GM18909 (cell line): Measurements from ENCODE around the gene STIMATE.

Experiments used
- ATAC-seq: cut with Tn5 transposase; IDR thresholded peaks from one replicate; pipeline ENCODE4 v1.9.1; 2021; ENCODE audit warnings: mild to moderate bottlenecking; ENCODE audit not compliant: unreplicated experiment, poor library complexity

The STIMATE gene

GRCh38 chr3:52897130-52898122 lies at the start of gene STIMATE:
TSS of gene STIMATE (minus strand) at chr3:52897548. CDS start at chr3:52897450, 98 bp downstream.
- ATAC-seq: peak; percentile 93

DNA sequence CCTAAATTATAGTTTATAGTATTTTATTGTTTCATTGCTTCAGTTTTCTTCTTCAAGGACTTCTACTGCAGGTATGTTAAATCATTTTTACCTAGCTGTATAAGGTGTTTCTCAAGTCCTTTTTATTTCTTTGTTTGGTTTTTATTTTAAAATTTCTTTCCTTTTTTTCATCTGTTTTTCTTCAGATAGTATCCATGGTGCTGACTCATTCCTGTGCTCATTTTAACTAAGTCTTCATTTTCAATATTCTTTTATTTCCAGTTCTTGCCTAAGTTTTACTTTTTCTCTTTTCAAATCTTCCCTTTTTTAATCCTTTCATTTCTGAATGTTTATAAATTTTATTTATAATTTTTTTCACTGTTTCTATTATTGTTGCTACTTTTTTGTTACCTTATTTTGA lies 42.3 kb upstream of the STIMATE start:
- no peak for ATAC-seq

GRCh38 chr3:52934630-52935530 lies 37.5 kb upstream of the STIMATE start:
- ATAC-seq: no peak

DNA sequence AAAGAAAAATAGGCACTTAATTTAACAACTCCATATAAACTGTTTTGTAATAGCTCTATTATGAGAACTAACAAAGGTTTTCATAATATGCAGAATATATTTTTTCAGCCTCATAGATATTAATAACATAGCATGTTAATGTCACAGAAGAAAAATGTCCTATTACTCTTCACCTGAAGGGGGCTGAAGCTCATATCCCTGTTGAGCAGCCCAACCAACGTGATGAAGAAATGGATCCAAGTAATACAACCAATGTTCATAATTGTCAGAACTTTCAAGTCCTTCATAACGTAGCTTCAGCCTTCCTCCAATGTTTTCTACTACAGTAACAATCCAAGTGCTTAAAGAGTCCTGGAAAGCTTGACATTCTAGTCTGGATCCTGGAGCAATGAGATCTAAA lies 34.5 kb upstream of the STIMATE start:
- ATAC-seq: no peak

DNA sequence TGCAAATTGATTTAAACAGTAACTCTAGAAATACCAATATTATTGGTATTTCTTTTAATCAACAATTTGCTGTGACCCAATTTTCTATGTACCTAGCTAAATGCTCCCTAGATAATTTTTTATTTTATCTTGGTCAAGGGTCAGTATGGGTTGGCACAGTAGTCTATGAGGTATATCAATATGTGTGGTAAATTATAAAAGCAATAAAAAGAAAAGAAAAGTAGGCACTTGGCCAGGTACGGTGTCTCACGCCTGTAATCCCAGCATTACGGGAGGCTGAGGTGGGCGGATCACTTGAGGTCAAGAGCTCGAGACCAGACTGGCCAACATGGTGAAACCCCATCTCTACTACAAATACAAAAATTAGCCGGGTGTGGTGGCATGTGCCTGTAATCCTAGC lies 34.0 kb upstream of the STIMATE start:
- no peak for ATAC-seq

GRCh38 chr3:52930748-52931147 lies 33.4 kb upstream of the STIMATE start:
- no peak for ATAC-seq

- ATAC-seq: no peak
Measured at GRCh38 chr3:52926554-52926953, 29.2 kb upstream of the STIMATE start.

- ATAC-seq: no peak
Measured at GRCh38 chr3:52925405-52926313, 28.3 kb upstream of the STIMATE start.

GRCh38 chr3:52923963-52924362 lies 26.6 kb upstream of the STIMATE start:
- no peak for ATAC-seq

DNA sequence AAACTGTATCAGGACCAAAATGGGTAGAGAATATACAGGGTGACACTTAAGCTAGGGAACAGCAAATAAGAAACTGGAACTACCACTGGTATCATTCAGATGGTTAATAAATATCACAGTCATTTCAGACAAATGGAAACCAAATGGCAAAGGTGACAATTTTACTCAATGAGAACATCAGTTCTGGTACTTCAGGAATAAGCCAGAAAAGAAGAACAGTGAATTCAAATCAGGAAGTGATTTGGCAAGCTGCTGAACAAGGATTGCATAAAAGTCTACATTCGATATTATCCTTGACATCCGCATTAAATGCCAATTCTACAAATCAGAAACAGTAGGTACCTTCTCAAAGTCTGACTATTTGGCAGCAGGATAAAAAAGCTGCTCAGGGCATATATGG lies 23.5 kb upstream of the STIMATE start:
- no peak for ATAC-seq

- ATAC-seq: no peak
Measured at GRCh38 chr3:52917044-52917443, 19.7 kb upstream of the STIMATE start.

DNA sequence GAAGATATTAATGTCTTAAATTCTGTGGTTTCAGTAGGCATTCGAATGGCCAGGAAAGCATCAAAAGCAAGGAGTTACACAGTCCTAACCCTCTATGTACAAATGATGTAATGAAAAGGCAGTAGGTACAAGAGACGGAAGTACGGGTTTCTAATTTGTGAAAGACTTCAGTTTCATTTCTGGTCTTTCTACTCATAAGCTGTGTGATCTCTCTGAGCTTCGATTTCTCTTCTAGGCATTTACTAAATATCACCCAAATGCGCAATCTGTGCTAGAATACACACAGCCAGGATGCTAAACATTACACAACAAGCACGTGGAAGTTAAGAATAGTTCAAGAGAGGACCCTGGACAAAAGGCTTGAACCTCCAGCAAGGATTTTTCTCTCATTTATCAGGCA lies 17.9 kb upstream of the STIMATE start:
- ATAC-seq: no peak

- no peak for ATAC-seq
Measured at GRCh38 chr3:52912885-52913731, 15.8 kb upstream of the STIMATE start.

- no peak for ATAC-seq
Measured at GRCh38 chr3:52910823-52911222, 13.5 kb upstream of the STIMATE start.

DNA sequence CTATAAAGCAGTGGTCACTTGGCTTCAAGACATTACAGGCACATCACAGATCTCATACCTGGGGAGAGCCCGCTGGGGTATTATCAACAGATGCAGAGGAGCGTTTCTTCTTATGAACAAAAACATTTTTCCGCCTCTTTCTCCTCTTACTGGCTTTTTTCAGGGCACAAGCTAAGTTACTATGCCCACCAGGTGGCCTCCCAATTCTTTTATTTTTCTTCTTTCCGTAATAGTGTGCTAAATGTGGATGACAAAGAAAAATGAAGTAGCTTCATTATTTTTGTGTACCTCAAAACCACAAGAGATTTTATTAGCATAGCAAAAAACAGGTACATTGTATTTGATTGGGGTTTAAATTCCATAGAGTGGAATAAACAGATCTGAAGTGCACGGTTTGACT lies 10.1 kb upstream of the STIMATE start:
- no peak for ATAC-seq

DNA sequence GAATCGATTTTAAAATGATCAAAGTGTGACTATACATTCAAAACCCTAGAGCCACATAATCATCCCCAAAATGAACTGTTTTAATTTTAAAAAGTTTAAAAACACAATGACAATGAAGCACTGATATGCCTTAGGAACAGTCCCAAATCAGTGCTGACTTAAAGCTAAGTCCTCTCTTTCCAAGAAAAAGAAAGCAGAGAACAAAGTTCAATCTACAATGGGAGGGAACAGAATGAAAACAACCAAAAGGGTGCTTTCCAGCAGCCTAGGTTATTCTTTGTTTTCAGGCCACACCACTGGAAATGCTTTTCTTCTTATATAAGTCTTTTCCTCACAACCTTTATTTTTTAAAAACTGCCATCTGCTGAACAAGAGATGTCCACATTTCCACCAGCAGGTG lies 7.2 kb upstream of the STIMATE start:
- ATAC-seq: no peak

- no peak for ATAC-seq
Measured at GRCh38 chr3:52904000-52904399, 6.7 kb upstream of the STIMATE start.

DNA sequence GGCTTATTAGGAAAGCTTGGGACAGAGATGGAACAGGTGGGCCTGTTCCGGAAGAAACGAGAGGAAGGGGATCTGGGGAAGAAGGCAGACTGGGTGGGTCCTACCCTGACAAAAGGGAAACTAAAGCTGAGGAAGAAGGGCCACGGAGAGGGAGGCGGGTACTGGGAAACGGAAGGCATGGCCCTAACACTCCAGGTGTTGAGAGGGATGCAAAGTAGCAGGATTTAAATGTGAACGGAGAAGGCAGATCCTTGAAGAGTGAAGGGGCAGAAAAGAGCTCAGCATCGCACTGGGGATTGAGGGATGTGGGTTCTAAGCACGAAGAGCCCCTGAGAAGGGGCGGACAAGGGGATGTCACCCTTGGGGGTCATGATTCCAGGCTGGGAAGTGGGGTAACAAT lies 735 bp downstream of the STIMATE start:
- no peak for ATAC-seq

GRCh38 chr3:52896151-52896550 lies 1.2 kb downstream of the STIMATE start:
- no peak for ATAC-seq
